HG02798 (cell line): Measurements from ENCODE around the gene MDFI.

Experiments used
- ATAC-seq: cut with Tn5 transposase; IDR thresholded peaks from one replicate; pipeline ENCODE4 v1.9.1; 2021; ENCODE audit warnings: mild to moderate bottlenecking; ENCODE audit not compliant: unreplicated experiment, poor library complexity

MDFI gene

DNA sequence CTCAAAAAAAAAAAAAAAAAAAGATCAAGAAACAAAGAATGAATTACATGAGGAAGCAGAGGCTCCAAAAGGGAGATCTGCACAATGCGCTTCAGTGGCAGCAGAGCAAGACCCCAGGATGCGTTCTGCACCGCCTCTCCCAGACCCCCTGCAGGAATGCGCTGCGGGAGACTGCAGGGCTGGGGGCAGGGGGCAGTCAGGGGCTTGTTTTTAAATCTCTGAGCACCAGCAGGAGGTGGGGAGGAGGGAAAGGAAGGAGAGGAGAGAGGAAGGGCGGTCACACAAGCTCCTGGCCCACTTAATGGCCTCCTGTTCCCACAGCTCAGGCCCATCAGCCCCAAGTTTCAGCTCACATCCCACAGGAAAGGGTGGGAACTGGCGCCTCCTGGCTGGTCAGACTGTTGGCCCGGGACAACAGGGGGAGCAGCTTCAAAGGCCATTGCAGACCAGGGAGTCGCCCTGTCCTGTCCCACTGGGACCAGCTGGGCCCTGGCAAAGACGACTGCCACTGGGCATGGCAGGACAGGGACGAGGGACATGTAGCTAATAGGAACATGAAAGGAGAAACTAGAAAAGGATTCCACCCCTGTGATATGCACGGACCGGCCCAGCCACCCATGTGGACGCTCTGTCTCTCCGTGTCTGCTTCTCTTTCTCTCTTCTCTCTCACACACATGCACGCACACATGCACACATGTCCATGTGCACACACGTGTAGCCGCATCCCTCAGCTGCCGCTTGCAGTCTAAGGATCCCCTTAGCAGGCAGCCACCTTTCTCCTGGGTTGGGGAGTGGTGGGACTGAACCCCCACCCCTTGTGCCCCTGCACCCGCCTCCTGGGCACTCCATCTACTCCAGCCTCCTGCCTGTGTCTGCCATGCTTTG lies 62.4 kb downstream of the MDFI start:
- no peak for ATAC-seq

GRCh38 chr6:41702089-41702745 lies 63.9 kb downstream of the MDFI start:
- ATAC-seq, result no peak

- no peak for ATAC-seq
Observed at GRCh38 chr6:41702771-41703494, 64.7 kb downstream of the MDFI start.
